Uterus (tissue), 4 donors: Measurements from ENCODE around the gene DDX51. TPM values are rescaled to one million over a fixed set of nuclear protein-coding genes. Genes with fewer than 3 reads are reported as not detected.

Experiments
- DNase-seq, 2 donors: peaks; one replicate each; pipeline ENCODE4 v3.0.0-alpha.2; 2019 to 2020
- H3K27ac ChIP-seq, 2 donors: fragments of 200-600 bp; sonication (generic); 1 replicate in 1 of 2; 2 replicates in 1 of 2; pipeline ENCODE4 v1.5.1; 2016 to 2018
- H3K27me3 ChIP-seq, 2 donors: fragments of 200-600 bp; sonication (generic); one replicate each; pipeline ENCODE4 v1.5.1; 2018 to 2019; ENCODE audit warnings: control low read depth in 1 of 2
- H3K36me3 ChIP-seq, 2 donors: fragments of 200-600 bp; sonication (generic); one replicate each; pipeline ENCODE4 v1.5.1; 2019; ENCODE audit warnings: control low read depth in 1 of 2
- H3K4me1 ChIP-seq, 2 donors: fragments of 200-600 bp; sonication (generic); one replicate each; pipeline ENCODE4 v1.5.1; 2018 to 2019; ENCODE audit warnings: control low read depth in 1 of 2
- H3K4me3 ChIP-seq, 2 donors: fragments of 200-600 bp; sonication (generic); 1 replicate in 1 of 2; 2 replicates in 1 of 2; pipeline ENCODE4 v1.5.1; 2018 to 2019; ENCODE audit warnings: mild to moderate bottlenecking in 1 of 2
- H3K9me3 ChIP-seq, 2 donors: fragments of 200-600 bp; sonication (generic); one replicate each; pipeline ENCODE4 v1.5.1; 2019; ENCODE audit warnings: control low read depth in 1 of 2
- CTCF ChIP-seq, 4 experiments: fragments of 200-600 bp in 2 of 4; fragments of 450-650 bp in 2 of 4; sonication (generic) in 2 of 4; IDR thresholded peaks; one replicate each; pipeline ENCODE4 v1.5.1; 2016 to 2019; ENCODE audit warnings: antibody characterized with exemption in 4 of 4, mild to moderate bottlenecking in 2 of 4, moderate library complexity in 1 of 4
- POLR2A ChIP-seq, 2 donors: fragments of 450-650 bp; IDR thresholded peaks; one replicate each; pipeline ENCODE4 v1.6.1; 2016; ENCODE audit warnings: antibody characterized with exemption in 2 of 2, mild to moderate bottlenecking in 1 of 2, moderate library complexity in 1 of 2
- intact Hi-C: fragments of 100-400 bp; cut with DNase I; formaldehyde crosslinking; loops from one replicate; pipeline ENCODE4 v1.15.1; 2023; ENCODE audit warnings: low total_unique reads
- small RNA-seq: library from RNA; depleted of rRNA; stranded (forward); fragments of <200 nt; gene quantifications from one replicate; pipeline ENCODE3, GENCODE V24; 2016
- total RNA-seq, 4 donors: library from RNA; depleted of rRNA in 3 of 4; stranded (reverse); fragments of >200 nt in 3 of 4; gene quantifications; one replicate each; pipeline versions ENCODE4 v1.1.0 to v1.2.4, GENCODE V29; 2014 to 2023
- donor health status: DM: yes; HTN: yes; CAD: no.

The DDX51 gene
- total RNA-seq, 4 donors from 2014 or later: 7.9 to 53.3 (median 16.6) TPM

- Histone ChIP-seq H3K27me3 (no peaks in the 10 kb centered on the region), H3K4me3 (no peak overlapping the region), H3K4me1 (no peaks in the 10 kb centered on the region), H3K27ac (no peak overlapping the region), H3K9me3 (no peaks in the 10 kb centered on the region), H3K36me3 (no peaks in the 10 kb centered on the region)
- intact Hi-C loops: no loop called here
- TF ChIP-seq POLR2A (IDR thresholded peaks at IDR 0.05) (no peak), CTCF (IDR thresholded peaks at IDR 0.05) (no peak)
- no peak for DNase-seq
These were observed 54.7 kb downstream of the DDX51 start for GRCh38 chr12:132089407-132089910.

Small RNAs within 50 kb of the gene (small RNA-seq; reads per million reads assigned to genes)
- gene AC138466.3: not detected

Other genes with a start within 250 kb of the DDX51 start
- gene ULK1, start 249.7 kb downstream of the DDX51 start, total RNA-seq: 100 to 1,000 TPM in 1 of 4 donors, 10 to 100 TPM in 3; 11.8 to 135 (median 38.8) TPM
- gene PUS1, start 215.0 kb downstream of the DDX51 start, total RNA-seq: 10 to 100 TPM in 2 of 4 donors, 1 to 10 TPM in 1, under 1 TPM in 1; 0.59 to 29.2 (median 12.5) TPM
- gene EP400, start 194.4 kb downstream of the DDX51 start, total RNA-seq: 10 to 100 TPM; 11.8 to 70.6 (median 28.2) TPM
- 10 to 100 TPM in 1 of 4 donors, 1 to 10 TPM in 1, not detected in 2; 9.4 to 15.4 TPM for gene NOC4L, start 138 bp upstream of the DDX51 start, total RNA-seq
- 1 to 10 TPM in 2 of 4 donors, not detected in 2; 1.5 to 4.3 TPM for gene GALNT9, start 185.3 kb upstream of the DDX51 start, total RNA-seq